HG03045 (cell line): ENCODE data around the gene BCL2L11.
A peak's percentile ranks its signal among the peaks of the same experiment; 100 is the strongest.

ENCODE experiments used
- ATAC-seq: cut with Tn5 transposase; IDR thresholded peaks from one replicate; pipeline ENCODE4 v1.9.1; 2021; ENCODE audit warnings: mild to moderate bottlenecking, moderate library complexity; ENCODE audit not compliant: unreplicated experiment

Gene BCL2L11

GRCh38 chr2:111142101-111142500 is 21.4 kb downstream of the BCL2L11 start:
- no peak for ATAC-seq

DNA sequence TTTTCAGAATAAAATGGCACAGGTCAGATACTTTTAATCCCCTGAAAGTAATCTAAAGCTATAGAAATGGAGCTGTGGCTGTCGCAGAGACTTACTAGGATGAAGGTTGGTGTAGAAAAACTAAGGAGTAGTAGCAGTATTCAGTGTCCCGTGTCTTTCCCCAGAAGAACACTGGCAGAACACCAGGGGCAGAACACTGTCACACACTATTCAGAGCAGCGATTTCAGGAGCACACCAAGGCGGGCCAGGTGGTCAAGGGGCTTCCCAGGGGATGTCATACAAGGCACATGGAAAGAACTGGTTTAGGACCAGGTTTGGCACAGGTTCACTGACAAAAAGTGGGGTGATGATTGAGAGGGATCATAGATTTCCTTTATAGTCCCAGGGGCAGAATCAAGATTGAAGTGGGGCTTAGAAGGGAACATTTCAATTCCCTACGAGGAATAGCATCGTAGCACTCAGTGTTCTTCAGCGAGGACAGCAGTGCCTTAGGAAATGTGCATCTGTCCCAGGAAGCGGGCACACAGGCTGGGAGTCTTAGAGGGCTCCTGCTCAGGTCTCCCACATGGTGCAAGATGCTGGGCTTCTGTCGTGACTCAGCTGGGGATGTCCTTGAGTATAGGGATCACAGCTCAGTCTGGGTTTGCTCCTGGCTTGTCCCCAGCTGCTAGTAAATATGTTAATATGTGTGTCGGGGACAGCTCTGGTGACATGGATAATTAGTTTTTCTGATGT is 22.6 kb downstream of the BCL2L11 start:
- no peak for ATAC-seq

DNA sequence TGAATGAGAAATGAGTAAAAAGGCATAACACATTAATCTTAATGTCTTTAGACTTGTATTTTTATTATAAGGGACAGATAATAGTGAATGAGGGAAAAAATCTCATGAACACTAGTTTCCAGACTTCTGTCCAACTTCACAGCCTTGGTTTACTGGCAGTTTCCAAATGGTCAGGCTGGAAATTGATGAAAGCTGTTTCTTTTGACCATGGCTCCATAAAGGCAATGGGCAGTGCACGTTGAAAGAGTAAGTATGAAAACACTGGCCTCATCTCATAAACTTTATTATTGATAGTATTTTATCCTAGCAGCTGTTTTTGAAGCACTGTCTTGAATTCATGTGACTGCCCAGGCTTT is 23.1 kb downstream of the BCL2L11 start:
- no peak for ATAC-seq

DNA sequence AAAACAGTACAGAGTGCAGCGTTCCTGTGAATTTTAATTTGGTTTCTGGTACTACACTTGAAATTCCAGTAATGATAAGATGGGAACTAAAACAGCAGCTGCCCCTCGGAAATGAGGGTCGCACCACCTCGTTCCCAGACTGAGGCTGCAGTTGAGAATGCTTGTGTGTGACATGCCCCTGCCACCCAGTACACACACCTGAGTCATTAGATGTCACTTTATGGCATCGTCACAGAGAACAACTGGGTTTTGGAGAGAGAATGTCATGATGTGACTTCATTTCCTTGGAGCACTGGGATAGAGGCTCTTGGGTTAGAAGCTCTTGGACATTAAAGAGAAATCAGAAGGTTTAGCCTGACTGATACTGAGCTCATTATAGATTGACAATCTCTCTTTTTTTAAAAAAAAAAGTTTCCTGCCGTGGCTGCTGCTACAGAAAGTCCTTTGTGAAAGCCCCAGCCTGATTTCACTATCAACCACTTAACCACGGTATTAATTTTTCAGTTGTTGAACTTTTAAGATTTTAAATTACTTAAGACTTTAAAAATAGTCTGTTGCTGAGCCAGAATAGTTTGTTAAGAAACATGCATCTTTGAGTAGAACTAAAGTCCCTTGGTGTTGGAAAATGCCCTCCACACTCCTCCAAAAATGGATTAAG is 24.5 kb downstream of the BCL2L11 start:
- no peak for ATAC-seq

- no peak for ATAC-seq
Measured at GRCh38 chr2:111145951-111146350, 25.2 kb downstream of the BCL2L11 start.

DNA sequence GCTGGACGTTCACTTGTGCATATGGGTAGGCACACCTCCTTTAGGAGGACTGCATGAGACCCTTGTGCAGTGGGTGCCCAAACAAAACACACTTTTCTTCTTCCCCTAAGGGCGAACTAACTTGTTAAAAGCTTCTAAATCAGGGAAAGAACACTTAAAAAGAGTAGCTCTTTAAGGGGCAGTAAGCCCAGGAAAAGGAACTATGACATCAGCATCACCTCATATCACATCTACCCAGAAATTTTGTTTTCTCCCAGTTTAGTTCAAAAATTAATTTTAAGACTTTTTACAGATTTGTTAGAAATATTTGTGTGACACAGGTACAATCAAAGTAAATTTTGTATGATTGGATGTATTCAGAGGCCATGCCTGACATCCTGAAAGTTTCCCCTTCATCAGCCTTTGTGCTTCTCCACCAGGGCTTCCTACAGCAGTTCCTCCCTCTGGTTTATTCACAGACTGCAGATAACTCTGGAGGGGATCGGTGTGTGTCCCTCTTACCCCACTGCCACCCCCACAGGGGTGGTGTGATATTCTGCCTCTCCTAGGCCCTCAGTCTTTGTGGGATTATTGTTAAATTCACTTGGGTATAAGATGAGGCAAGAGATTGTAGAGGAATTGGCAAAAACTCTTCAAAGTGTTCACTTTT is 27.6 kb downstream of the BCL2L11 start:
- no peak for ATAC-seq

DNA sequence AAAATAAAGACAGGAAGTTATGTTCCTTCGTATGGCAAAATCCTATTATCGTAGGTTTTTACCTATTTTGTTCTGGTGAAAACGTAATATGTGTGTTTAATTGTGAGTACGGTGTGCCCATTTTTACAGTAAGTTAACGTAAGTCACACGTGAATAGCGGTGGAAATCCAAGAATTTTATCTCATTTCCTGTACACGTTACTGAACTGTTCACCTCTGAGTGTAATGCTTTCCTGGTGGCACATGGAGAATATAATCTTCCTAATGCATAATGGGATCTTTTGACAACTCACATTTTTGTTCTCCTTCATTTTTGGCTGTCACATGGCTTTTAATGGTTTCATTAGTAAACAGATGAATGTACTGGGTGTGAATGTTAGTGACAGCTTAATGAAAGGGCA is 28.2 kb downstream of the BCL2L11 start:
- ATAC-seq: no peak

DNA sequence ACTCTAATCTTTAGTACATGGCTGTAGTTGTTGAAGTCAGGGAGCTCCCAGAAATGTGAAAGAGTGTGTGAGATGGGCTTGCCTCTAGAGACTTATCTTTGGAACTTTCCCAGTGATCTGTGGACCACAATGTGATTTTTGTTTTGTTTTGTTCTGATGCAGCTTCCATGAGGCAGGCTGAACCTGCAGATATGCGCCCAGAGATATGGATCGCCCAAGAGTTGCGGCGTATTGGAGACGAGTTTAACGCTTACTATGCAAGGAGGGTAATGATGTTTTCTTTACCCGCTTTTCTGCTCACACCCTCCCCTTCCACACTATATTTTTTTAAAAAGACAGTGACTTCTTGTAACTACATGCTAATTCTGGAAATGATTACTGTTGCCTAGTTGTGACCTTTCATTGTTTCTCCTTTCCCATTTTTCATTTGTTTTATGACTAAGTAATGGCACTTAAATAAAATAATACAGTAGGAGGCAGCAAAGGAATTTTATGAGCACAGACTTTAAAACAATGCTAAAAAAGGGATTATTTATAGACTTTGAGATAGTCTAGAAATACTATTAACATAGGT is 29.3 kb downstream of the BCL2L11 start:
- ATAC-seq: no peak

DNA sequence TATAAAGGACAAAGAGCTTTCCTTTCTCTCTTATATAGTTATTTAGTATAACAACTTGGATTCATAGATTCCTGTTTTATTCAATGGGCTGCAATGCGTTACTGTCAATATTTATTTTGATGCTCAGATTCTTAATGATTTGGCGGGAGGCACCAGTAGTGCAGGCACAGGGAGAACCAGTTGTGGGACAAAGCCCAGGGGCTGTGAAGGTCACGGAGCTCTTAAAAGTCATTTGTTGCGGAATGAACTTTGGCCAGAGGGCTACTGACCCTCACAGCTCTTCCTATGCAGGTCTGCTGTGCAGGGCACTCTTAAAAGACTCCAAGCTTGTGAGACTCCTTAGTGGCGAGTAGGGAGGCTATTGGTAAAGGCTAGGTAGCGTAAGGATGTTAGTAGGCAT is 34.0 kb downstream of the BCL2L11 start:
- ATAC-seq: no peak

- ATAC-seq: no peak
Measured at GRCh38 chr2:111155610-111156009, 34.9 kb downstream of the BCL2L11 start.

GRCh38 chr2:111156529-111156928 is 35.8 kb downstream of the BCL2L11 start:
- ATAC-seq: no peak

GRCh38 chr2:111157071-111157661 is 36.5 kb downstream of the BCL2L11 start:
- ATAC-seq: peak; percentile 74

DNA sequence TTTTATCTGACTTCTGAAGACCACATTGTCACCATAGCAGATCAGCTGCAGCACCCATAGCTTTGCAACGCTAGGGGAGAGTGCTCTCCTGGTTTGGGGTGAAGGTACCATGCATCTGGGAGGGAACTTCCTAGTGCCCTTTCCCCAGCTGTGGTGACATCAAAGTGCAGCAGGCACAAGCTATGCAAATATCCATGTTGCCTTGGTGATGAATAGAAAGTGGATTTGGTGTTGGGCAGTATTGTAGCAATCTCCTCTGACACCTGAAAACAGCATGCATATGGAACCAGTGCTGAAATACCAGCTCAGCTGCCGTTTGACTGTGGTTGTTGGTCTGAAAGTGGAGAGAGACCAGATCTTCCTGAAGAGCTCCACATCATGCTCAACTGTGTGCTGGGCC is 37.1 kb downstream of the BCL2L11 start:
- peak; percentile 63 for ATAC-seq

GRCh38 chr2:111159641-111160040 is 38.9 kb downstream of the BCL2L11 start:
- ATAC-seq: no peak

DNA sequence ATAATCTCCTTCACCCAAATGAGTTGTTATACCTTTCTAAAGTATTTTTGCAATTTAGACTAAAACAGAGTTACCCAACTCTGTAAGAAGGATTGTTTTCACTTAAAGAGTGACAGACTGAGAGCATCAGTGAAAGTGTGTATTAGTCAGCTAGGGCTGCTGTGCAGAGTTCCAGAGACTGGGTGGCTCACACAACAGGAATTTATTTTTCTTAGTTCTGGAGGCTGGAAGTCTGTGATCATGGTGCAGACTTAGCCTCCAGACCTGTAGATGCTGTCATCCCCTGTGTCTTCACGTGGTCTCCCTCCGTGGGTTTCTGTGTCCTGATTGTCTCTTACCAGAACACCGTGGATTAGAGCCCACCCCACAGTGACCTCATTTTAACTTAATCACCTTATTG is 40.0 kb downstream of the BCL2L11 start:
- no peak for ATAC-seq

DNA sequence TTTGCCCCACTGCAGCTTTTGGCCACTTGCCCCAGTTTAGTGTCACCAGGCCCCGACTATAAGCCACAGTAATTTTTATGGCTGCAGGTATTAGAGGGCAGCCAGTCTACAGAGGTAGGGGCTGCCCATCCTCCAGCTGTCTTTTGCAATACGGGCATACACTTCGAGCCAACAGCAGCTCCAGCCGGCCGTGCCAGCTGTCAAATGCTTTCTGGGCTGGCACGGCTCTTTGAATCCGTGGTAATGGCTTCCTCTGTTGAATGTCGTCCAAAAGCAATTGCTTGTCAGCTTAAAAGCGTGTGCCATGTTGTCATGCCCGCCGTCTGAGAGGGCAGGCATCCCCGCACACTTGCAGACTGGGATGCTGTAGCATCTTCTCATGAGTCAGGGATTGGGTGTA is 41.3 kb downstream of the BCL2L11 start:
- no peak for ATAC-seq

DNA sequence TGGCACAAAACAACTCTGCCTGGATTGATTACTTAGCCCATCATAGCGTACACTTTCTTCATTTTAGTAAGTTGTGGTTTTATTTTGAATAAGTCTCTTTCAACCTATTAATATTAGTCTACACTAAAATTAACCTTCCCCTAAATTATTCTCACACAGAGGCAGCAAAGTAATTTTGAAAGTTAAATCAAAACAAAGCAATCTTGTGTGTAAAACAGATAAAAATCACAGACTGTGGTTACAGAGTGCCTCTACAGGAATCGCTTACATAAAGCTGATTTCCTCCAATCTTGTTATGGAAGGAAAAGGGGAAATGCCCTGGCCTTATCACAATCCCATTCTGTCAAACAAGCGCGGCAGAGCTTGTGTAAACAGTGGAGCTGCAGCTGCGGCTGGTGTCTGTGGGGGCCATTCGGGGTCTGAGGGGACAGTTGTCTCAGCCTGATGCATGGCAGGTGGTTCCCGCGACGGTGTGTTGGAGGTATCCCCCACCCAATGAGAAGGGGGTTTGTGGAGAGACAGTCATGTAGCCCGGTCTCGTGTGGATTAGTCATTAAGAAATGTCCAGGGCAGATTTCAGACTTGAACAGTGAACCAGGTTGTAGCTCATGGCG is 42.1 kb downstream of the BCL2L11 start:
- no peak for ATAC-seq

DNA sequence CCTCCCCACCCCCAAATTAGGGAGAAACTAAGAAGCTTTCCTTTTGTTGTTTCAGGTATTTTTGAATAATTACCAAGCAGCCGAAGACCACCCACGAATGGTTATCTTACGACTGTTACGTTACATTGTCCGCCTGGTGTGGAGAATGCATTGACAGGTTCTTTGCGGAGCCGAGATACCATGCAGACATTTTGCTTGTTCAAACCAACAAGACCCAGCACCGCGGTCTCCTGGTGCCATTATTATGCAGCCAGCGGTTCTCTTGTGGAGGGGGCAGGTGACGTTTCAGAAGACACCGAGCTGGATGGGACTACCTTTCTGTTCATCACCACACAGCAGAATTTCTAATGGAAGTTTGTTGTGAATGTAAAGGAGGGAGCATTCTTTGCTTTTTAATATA is 43.4 kb downstream of the BCL2L11 start:
- ATAC-seq: no peak

GRCh38 chr2:111165084-111165483 is 44.4 kb downstream of the BCL2L11 start:
- ATAC-seq: no peak

- ATAC-seq: no peak
Measured at GRCh38 chr2:111166115-111166514, 45.4 kb downstream of the BCL2L11 start.
